HG02885 (cell line): ENCODE measurements around the gene RAPGEF4.

Experiments used
- ATAC-seq: cut with Tn5 transposase; IDR thresholded peaks from one replicate; pipeline ENCODE4 v1.9.1; 2021; ENCODE audit warnings: mild to moderate bottlenecking; ENCODE audit not compliant: unreplicated experiment, poor library complexity

Gene RAPGEF4

GRCh38 chr2:172988728-172989127 is 253.1 kb downstream of the RAPGEF4 start:
- no peak for ATAC-seq

- no peak for ATAC-seq
Measured at GRCh38 chr2:172991031-172991430, 255.4 kb downstream of the RAPGEF4 start.

GRCh38 chr2:172993139-172993538 is 257.5 kb downstream of the RAPGEF4 start:
- ATAC-seq, result no peak

- ATAC-seq, result no peak
Measured at GRCh38 chr2:172993931-172994717, 258.5 kb downstream of the RAPGEF4 start.

- no peak for ATAC-seq
Measured at GRCh38 chr2:172994864-172995263, 259.2 kb downstream of the RAPGEF4 start.

GRCh38 chr2:172995323-172996244 is 259.9 kb downstream of the RAPGEF4 start:
- ATAC-seq, result no peak

GRCh38 chr2:172996387-172996961 is 260.8 kb downstream of the RAPGEF4 start:
- no peak for ATAC-seq

- ATAC-seq, result no peak
Measured at GRCh38 chr2:172997031-172997430, 261.4 kb downstream of the RAPGEF4 start.

GRCh38 chr2:172998547-172999272 is 263.1 kb downstream of the RAPGEF4 start:
- no peak for ATAC-seq

- ATAC-seq, result no peak
Measured at GRCh38 chr2:172999641-173000386, 264.2 kb downstream of the RAPGEF4 start.

- ATAC-seq, result no peak
Measured at GRCh38 chr2:173001664-173002604, 266.3 kb downstream of the RAPGEF4 start.

GRCh38 chr2:173002751-173003541 is 267.3 kb downstream of the RAPGEF4 start:
- ATAC-seq, result no peak

- ATAC-seq, result no peak
Measured at GRCh38 chr2:173008786-173009185, 273.1 kb downstream of the RAPGEF4 start.

GRCh38 chr2:173010233-173010632 is 274.6 kb downstream of the RAPGEF4 start:
- ATAC-seq, result no peak

- no peak for ATAC-seq
Measured at GRCh38 chr2:173016451-173016850, 280.8 kb downstream of the RAPGEF4 start.

- no peak for ATAC-seq
Measured at GRCh38 chr2:173017646-173018420, 282.2 kb downstream of the RAPGEF4 start.

- no peak for ATAC-seq
Measured at GRCh38 chr2:173019755-173020154, 284.1 kb downstream of the RAPGEF4 start.
